HCT116 (cell line): ENCODE data around the gene CLEC4M. TPM values are rescaled to one million over a fixed set of nuclear protein-coding genes. Genes with fewer than 3 reads are reported as not detected.

ENCODE experiments used
- ATAC-seq: fragments of 200-7000 bp; cut with Tn5 transposase; 2 replicates; pipeline ENCODE4 v1.9.1; 2020; ENCODE audit warnings: mild to moderate bottlenecking, moderate library complexity
- BruUV-seq: library from RNA; stranded (reverse); fragments of 400-500 nt; replicated peaks from 2 replicates; lab custom pipeline; 2021; lab: Mats Ljungman, UMichigan
- CTCF ChIA-PET: fragments of 300-600 bp; sonication (Branson Sonifier 250); formaldehyde crosslinking; loops from one replicate; lab custom pipeline; 2021; ENCODE audit warnings: antibody characterized with exemption; lab: Charles Lee
- POLR2A ChIA-PET: fragments of 300-600, 350-600 bp; sonication (Branson Sonifier 250); formaldehyde crosslinking; loops from one replicate; lab custom pipeline; 2021; ENCODE audit warnings: antibody characterized with exemption; lab: Charles Lee
- RAD21 ChIA-PET, 2 experiments: fragments of 300-600 bp; sonication (Branson Sonifier 250); formaldehyde crosslinking; loops; one replicate each; lab custom pipeline; 2023; ENCODE audit warnings: low total read pairs in 2 of 2; ENCODE audit not compliant: uncharacterized antibody in 2 of 2, unreplicated experiment in 2 of 2, low non-redundant PET in 1 of 2; lab: Charles Lee
- DNase-seq: peaks from one replicate; pipeline ENCODE4 v3.0.0-alpha.2; 2010; ENCODE audit warnings: low read depth, low spot score
- H2AFZ ChIP-seq: fragments of 200-600 bp; shearing (Covaris generic), sonication (generic); 2 replicates; pipeline ENCODE4 v1.6.1; 2017; ENCODE audit warnings: low read depth, mixed run types, mixed read lengths, antibody characterized with exemption, low read length; ENCODE audit not compliant: poor library complexity, severe bottlenecking
- H3K27ac ChIP-seq: 2 replicates; pipeline ENCODE4 v1.5.1; 2012; ENCODE audit warnings: low read depth, low read length
- H3K27me3 ChIP-seq: fragments of 200-600 bp; sonication (generic); 2 replicates; pipeline ENCODE4 v1.6.1; 2016; ENCODE audit warnings: mixed run types, low read length, mixed read lengths; ENCODE audit not compliant: insufficient read depth
- H3K36me3 ChIP-seq, 2 experiments: fragments of 200-500 bp in 1 of 2; fragments of 200-600 bp in 1 of 2; sonication (Bioruptor generic) in 1 of 2; sonication (generic) in 1 of 2; 2 replicates each; pipeline versions ENCODE4 v1.5.1 to v1.6.1; 2014 to 2016; ENCODE audit warnings: low read length in 2 of 2, inconsistent platforms in 1 of 2, mixed read lengths in 1 of 2, mixed run types in 1 of 2; ENCODE audit not compliant: insufficient read depth in 2 of 2, control insufficient read depth in 1 of 2
- H3K4me1 ChIP-seq, 2 experiments: fragments of 200-600 bp in 1 of 2; sonication (generic) in 1 of 2; 2 replicates each; pipeline versions ENCODE4 v1.5.1 to v1.6.1; 2012 to 2017; ENCODE audit warnings: low read length in 2 of 2, inconsistent platforms in 1 of 2, mild to moderate bottlenecking in 1 of 2, mixed read lengths in 1 of 2, mixed run types in 1 of 2, moderate library complexity in 1 of 2; ENCODE audit not compliant: insufficient read depth in 2 of 2, control insufficient read depth in 1 of 2
- H3K4me2 ChIP-seq: fragments of 200-600 bp; sonication (generic); 2 replicates; pipeline ENCODE4 v1.6.1; 2017; ENCODE audit warnings: mixed run types, low read length, mixed read lengths
- H3K4me3 ChIP-seq, 2 experiments: fragments of 200-600 bp in 1 of 2; sonication (generic) in 1 of 2; replicated peaks in 1 of 2; 2 replicates each; pipeline ENCODE4 v1.5.1; 2011 to 2016; ENCODE audit warnings: low read length in 2 of 2, control low read depth in 1 of 2, low read depth in 1 of 2, mild to moderate bottlenecking in 1 of 2, mixed read lengths in 1 of 2, mixed run types in 1 of 2
- H3K79me2 ChIP-seq: fragments of 200-600 bp; sonication (generic); 2 replicates; pipeline ENCODE4 v1.6.1; 2017; ENCODE audit warnings: mild to moderate bottlenecking, mixed run types, low read length, moderate library complexity, mixed read lengths; ENCODE audit not compliant: insufficient read depth
- H3K9ac ChIP-seq: fragments of 200-600 bp; sonication (generic); 2 replicates; pipeline ENCODE4 v1.6.1; 2016; ENCODE audit warnings: low read length, mixed read lengths
- H3K9me2 ChIP-seq: fragments of 200-600 bp; sonication (generic), shearing (Covaris generic); 2 replicates; pipeline ENCODE4 v1.6.1; 2017; ENCODE audit warnings: mixed run types, mild to moderate bottlenecking, moderate library complexity; ENCODE audit not compliant: insufficient read depth
- H3K9me3 ChIP-seq, 2 experiments: fragments of 200-500 bp in 1 of 2; fragments of 200-600 bp in 1 of 2; sonication (Bioruptor generic) in 1 of 2; sonication (generic) in 1 of 2; 2 replicates each; pipeline ENCODE4 v1.6.1; 2014 to 2017; ENCODE audit warnings: low read length in 2 of 2, mixed read lengths in 2 of 2, inconsistent platforms in 1 of 2, low read depth in 1 of 2, mild to moderate bottlenecking in 1 of 2, mixed run types in 1 of 2, moderate library complexity in 1 of 2; ENCODE audit not compliant: control insufficient read depth in 1 of 2, insufficient read depth in 1 of 2
- H4K20me1 ChIP-seq: fragments of 200-600 bp; sonication (generic), shearing (Covaris generic); 2 replicates; pipeline ENCODE4 v1.6.1; 2017; ENCODE audit warnings: mixed run types, mild to moderate bottlenecking, moderate library complexity; ENCODE audit not compliant: insufficient read depth
- EZH2 ChIP-seq: fragments of 200-600 bp; sonication (generic); IDR thresholded peaks from 2 replicates; pipeline ENCODE4 v1.6.1; 2017; ENCODE audit warnings: antibody characterized with exemption, mixed run types
- POLR2A ChIP-seq: IDR thresholded peaks from 2 replicates; pipeline ENCODE4 v1.7.0; 2011; ENCODE audit warnings: borderline replicate concordance; ENCODE audit not compliant: insufficient read depth, insufficient read length; ENCODE audit errors: extremely low read depth
- RAD21 ChIP-seq: IDR thresholded peaks from 2 replicates; pipeline ENCODE4 v1.6.1; 2012; ENCODE audit warnings: low read depth, mild to moderate bottlenecking
- SIN3A ChIP-seq: IDR thresholded peaks from 2 replicates; pipeline ENCODE4 v1.6.1; 2012; ENCODE audit warnings: low read depth
- ZNF274 ChIP-seq: fragments of 200-500 bp; sonication (Bioruptor generic); IDR thresholded peaks from 2 replicates; pipeline ENCODE4 v1.6.1; 2014; ENCODE audit warnings: mild to moderate bottlenecking, low read depth, low read length, inconsistent platforms
- intact Hi-C: fragments of 100-400 bp; cut with micrococcal nuclease; formaldehyde crosslinking; loops from 2 replicates; pipeline ENCODE4 v1.10.0; 2022
- total RNA-seq: library from RNA; stranded (reverse); gene quantifications from one replicate; pipeline ENCODE4 v1.2.1, GENCODE V29; 2021; ENCODE audit not compliant: unreplicated experiment
- TF ChIP-seq, protein P1 (sequence below): IDR thresholded peaks from 2 replicates; pipeline ENCODE4 v1.6.1; 2011; ENCODE audit warnings: mild to moderate bottlenecking, low read length, moderate library complexity; ENCODE audit not compliant: insufficient replicate concordance; ENCODE audit errors: extremely low read depth

Gene CLEC4M
- total RNA-seq, 1 experiment from 2014 or later: not detected

DNA sequence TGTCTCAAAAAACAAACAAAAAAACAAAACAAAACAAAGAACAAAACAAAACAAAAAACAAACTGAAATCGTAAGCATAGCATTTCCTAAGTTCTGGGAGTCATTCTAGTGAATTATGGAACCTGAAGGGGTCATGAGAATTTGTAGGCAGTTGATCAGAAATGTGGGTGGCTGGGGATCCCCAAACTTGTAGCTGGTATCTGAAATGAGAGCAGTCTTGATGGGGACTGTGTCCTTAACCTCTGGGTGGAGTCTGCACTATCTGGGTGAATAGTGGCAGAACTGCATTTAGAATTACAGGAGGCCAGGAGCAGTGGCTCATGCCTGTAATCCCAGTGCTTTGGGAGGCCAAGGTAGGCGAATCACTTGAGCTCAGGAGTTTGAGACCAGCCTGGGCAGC, 37.3 kb upstream of the CLEC4M start:
- Histone ChIP-seq H3K9me2 (no peaks in the 10 kb centered on the region), H3K27me3 (no peaks in the 10 kb centered on the region), H3K36me3 (no peaks in the 10 kb centered on the region), H3K9me3 (no peaks in the 10 kb centered on the region), H3K9ac (no peak overlapping the region), H2AFZ (no peak overlapping the region), H4K20me1 (no peaks in the 10 kb centered on the region), H3K4me2 (no peak overlapping the region), H3K79me2 (no peaks in the 10 kb centered on the region), H3K4me3 (no peak overlapping the region), H3K4me1 (no peaks in the 10 kb centered on the region), H3K27ac (no peak overlapping the region)
- BruUV-seq: no TSS peak
- RAD21 ChIA-PET: no interaction called here
- CTCF ChIA-PET: no interaction called here
- POLR2A ChIA-PET: no interaction called here
- intact Hi-C loops: no loop called here
- TF ChIP-seq EZH2: no peak
- ATAC-seq (no peak), DNase-seq (no peak)

DNA sequence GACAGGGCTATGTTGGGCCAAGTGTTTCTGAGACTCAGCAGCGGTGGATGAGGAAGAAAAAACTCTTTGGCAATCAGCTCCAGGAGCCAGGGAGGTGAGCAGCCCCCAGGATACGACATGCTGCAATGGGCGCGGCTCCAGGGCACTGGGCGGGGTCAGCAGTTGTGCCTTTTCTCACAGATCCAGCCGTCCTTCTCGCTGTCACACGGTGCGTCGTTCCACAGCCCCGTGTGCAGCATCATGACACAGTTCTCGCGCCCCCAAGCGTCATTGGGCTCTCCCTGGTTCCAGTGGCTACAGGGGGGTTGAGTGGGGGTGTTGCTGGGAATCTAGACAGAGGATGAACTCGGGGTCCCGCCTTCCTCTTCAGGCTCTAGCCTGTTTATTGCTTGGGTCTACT, 33.8 kb upstream of the CLEC4M start:
- Histone ChIP-seq H4K20me1 (no peaks in the 10 kb centered on the region), H3K27me3 (no peaks in the 10 kb centered on the region), H3K27ac (no peak overlapping the region), H3K79me2 (no peaks in the 10 kb centered on the region), H3K4me1 (no peaks in the 10 kb centered on the region), H3K36me3 (no peaks in the 10 kb centered on the region), H3K4me2 (no peak overlapping the region), H3K4me3 (no peak overlapping the region), H3K9ac (no peak overlapping the region), H3K9me2 (no peaks in the 10 kb centered on the region), H2AFZ (no peak overlapping the region), H3K9me3 (no peaks in the 10 kb centered on the region)
- TF ChIP-seq POLR2A: no peak
- no peak for TF ChIP-seq ZNF274
- TF ChIP-seq, protein P1, sequence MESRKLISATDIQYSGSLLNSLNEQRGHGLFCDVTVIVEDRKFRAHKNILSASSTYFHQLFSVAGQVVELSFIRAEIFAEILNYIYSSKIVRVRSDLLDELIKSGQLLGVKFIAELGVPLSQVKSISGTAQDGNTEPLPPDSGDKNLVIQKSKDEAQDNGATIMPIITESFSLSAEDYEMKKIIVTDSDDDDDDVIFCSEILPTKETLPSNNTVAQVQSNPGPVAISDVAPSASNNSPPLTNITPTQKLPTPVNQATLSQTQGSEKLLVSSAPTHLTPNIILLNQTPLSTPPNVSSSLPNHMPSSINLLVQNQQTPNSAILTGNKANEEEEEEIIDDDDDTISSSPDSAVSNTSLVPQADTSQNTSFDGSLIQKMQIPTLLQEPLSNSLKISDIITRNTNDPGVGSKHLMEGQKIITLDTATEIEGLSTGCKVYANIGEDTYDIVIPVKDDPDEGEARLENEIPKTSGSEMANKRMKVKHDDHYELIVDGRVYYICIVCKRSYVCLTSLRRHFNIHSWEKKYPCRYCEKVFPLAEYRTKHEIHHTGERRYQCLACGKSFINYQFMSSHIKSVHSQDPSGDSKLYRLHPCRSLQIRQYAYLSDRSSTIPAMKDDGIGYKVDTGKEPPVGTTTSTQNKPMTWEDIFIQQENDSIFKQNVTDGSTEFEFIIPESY: no peak
- TF ChIP-seq RAD21: no peak
- TF ChIP-seq SIN3A: no peak
- RAD21 ChIA-PET: no interaction called here
- intact Hi-C loops: no loop called here
- no TSS peak for BruUV-seq
- no peak for DNase-seq
- CTCF ChIA-PET: no interaction called here
- POLR2A ChIA-PET: no interaction called here
- no peak for ATAC-seq
